H9 (cell line): ENCODE measurements around the gene MYO10. TPM values are rescaled to one million over a fixed set of nuclear protein-coding genes. Genes with fewer than 3 reads are reported as not detected.

Experiments
- DNase-seq: peaks from one replicate; pipeline ENCODE4 v3.0.0-alpha.2; 2017
- H2AFZ ChIP-seq: one replicate; pipeline ENCODE4 v1.6.1; 2013; ENCODE audit warnings: mild to moderate bottlenecking, low read length, control low read depth, moderate library complexity
- H2AK5ac ChIP-seq: 2 replicates; pipeline ENCODE4 v1.6.1; 2013; ENCODE audit warnings: low read length, control low read depth, mixed read lengths; ENCODE audit not compliant: insufficient read length
- H2BK120ac ChIP-seq: one replicate; pipeline ENCODE4 v1.6.1; 2013; ENCODE audit warnings: low read depth, mild to moderate bottlenecking, low read length, control low read depth, inconsistent platforms; ENCODE audit not compliant: poor library complexity, severe bottlenecking
- H2BK12ac ChIP-seq: 2 replicates; pipeline ENCODE4 v1.6.1; 2013; ENCODE audit warnings: low read length, control low read depth, mixed read lengths, low read depth; ENCODE audit not compliant: insufficient read length
- H2BK15ac ChIP-seq: 2 replicates; pipeline ENCODE4 v1.6.1; 2013; ENCODE audit warnings: low read depth, low read length, control low read depth
- H2BK20ac ChIP-seq: one replicate; pipeline ENCODE4 v1.6.1; 2013; ENCODE audit warnings: low read depth, mild to moderate bottlenecking, low read length, control low read depth, inconsistent platforms; ENCODE audit not compliant: poor library complexity, severe bottlenecking
- H2BK5ac ChIP-seq: 2 replicates; pipeline ENCODE4 v1.6.1; 2013; ENCODE audit warnings: low read length, control low read depth, mixed read lengths; ENCODE audit not compliant: insufficient read length
- H3K14ac ChIP-seq: 2 replicates; pipeline ENCODE4 v1.6.1; 2013; ENCODE audit warnings: low read length, control low read depth; ENCODE audit not compliant: insufficient read depth
- H3K18ac ChIP-seq: 2 replicates; pipeline ENCODE4 v1.6.1; 2013; ENCODE audit warnings: low read depth, mild to moderate bottlenecking, mixed read lengths, low read length, control low read depth; ENCODE audit not compliant: insufficient read length
- H3K23ac ChIP-seq: 2 replicates; pipeline ENCODE4 v1.6.1; 2013; ENCODE audit warnings: low read length, control low read depth, mixed read lengths, low read depth; ENCODE audit not compliant: insufficient read length
- H3K23me2 ChIP-seq: 2 replicates; pipeline ENCODE4 v1.6.1; 2013; ENCODE audit warnings: low read depth, mild to moderate bottlenecking, mixed read lengths, low read length, control low read depth; ENCODE audit not compliant: insufficient read length, poor library complexity, severe bottlenecking
- H3K27ac ChIP-seq: 2 replicates; pipeline ENCODE4 v1.5.1; 2013; ENCODE audit warnings: low read length, control low read depth, mixed read lengths, low read depth; ENCODE audit not compliant: insufficient read length
- H3K27me3 ChIP-seq: 2 replicates; pipeline ENCODE4 v1.6.1; 2013; ENCODE audit warnings: low read length, control low read depth, inconsistent platforms; ENCODE audit not compliant: insufficient read depth
- H3K4ac ChIP-seq: 2 replicates; pipeline ENCODE4 v1.6.1; 2013; ENCODE audit warnings: low read depth, mild to moderate bottlenecking, control low read depth, inconsistent platforms, low read length, moderate library complexity
- H3K4me1 ChIP-seq: 2 replicates; pipeline ENCODE4 v1.6.1; 2013; ENCODE audit warnings: low read length, control low read depth, inconsistent platforms; ENCODE audit not compliant: insufficient read depth
- H3K4me2 ChIP-seq: 2 replicates; pipeline ENCODE4 v1.6.1; 2013; ENCODE audit warnings: low read length, control low read depth, mixed read lengths; ENCODE audit not compliant: insufficient read length, insufficient read depth
- H3K56ac ChIP-seq: 2 replicates; pipeline ENCODE4 v1.6.1; 2013; ENCODE audit warnings: low read depth, mild to moderate bottlenecking, mixed read lengths, low read length, control low read depth; ENCODE audit not compliant: insufficient read length
- H3K79me1 ChIP-seq: 2 replicates; pipeline ENCODE4 v1.6.1; 2013; ENCODE audit warnings: low read depth, mild to moderate bottlenecking, moderate library complexity, low read length, control low read depth, inconsistent platforms; ENCODE audit not compliant: insufficient read depth, poor library complexity, severe bottlenecking
- H3K79me2 ChIP-seq: 2 replicates; pipeline ENCODE4 v1.6.1; 2013; ENCODE audit warnings: low read length, control low read depth, inconsistent platforms; ENCODE audit not compliant: insufficient read depth
- H3K9ac ChIP-seq: 2 replicates; pipeline ENCODE4 v1.6.1; 2013; ENCODE audit warnings: low read length, control low read depth, mixed read lengths; ENCODE audit not compliant: insufficient read length; ENCODE audit errors: extremely low read depth
- H3K9me3 ChIP-seq: one replicate; pipeline ENCODE4 v1.6.1; 2013; ENCODE audit warnings: low read depth, low read length, inconsistent platforms; ENCODE audit not compliant: control insufficient read depth
- H3T11ph ChIP-seq: one replicate; pipeline ENCODE4 v1.6.1; 2013; ENCODE audit warnings: mild to moderate bottlenecking, low read length, control low read depth, inconsistent platforms
- H4K20me1 ChIP-seq: one replicate; pipeline ENCODE4 v1.6.1; 2013; ENCODE audit not compliant: control insufficient read depth, insufficient read length, insufficient read depth
- H4K5ac ChIP-seq: 2 replicates; pipeline ENCODE4 v1.6.1; 2013; ENCODE audit warnings: low read depth, mild to moderate bottlenecking, mixed read lengths, low read length, control low read depth; ENCODE audit not compliant: insufficient read length
- H4K8ac ChIP-seq: replicated peaks from 2 replicates; pipeline ENCODE4 v1.6.1; 2013; ENCODE audit warnings: low read length, control low read depth, mixed read lengths, low read depth; ENCODE audit not compliant: insufficient read length
- H4K91ac ChIP-seq: 2 replicates; pipeline ENCODE4 v1.6.1; 2013; ENCODE audit warnings: low read depth, mild to moderate bottlenecking, moderate library complexity, mixed read lengths, low read length, control low read depth; ENCODE audit not compliant: insufficient read length
- H3K27ac Mint-ChIP-seq, 3 experiments: 2 replicates in 2 of 3; 3 replicates in 1 of 3; pipeline ENCODE4 v1.8.0; 2020 to 2021; ENCODE audit warnings: mixed read lengths in 3 of 3, mild to moderate bottlenecking in 1 of 3, moderate library complexity in 1 of 3
- H3K27me3 Mint-ChIP-seq: 2 replicates; pipeline ENCODE4 v1.8.0; 2021; ENCODE audit warnings: low read depth, mild to moderate bottlenecking, moderate library complexity, mixed read lengths
- H3K36me3 Mint-ChIP-seq, 3 experiments: 2 replicates in 2 of 3; 3 replicates in 1 of 3; pipeline ENCODE4 v1.8.0; 2020 to 2021; ENCODE audit warnings: low read depth in 3 of 3, mixed read lengths in 3 of 3; ENCODE audit not compliant: insufficient read depth in 1 of 3
- H3K4me1 Mint-ChIP-seq, 2 experiments: 2 replicates each; pipeline ENCODE4 v1.8.0; 2020; ENCODE audit warnings: mixed read lengths in 2 of 2
- H3K4me3 Mint-ChIP-seq, 2 experiments: 2 replicates in 1 of 2; 3 replicates in 1 of 2; pipeline ENCODE4 v1.8.0; 2020 to 2021; ENCODE audit warnings: mild to moderate bottlenecking in 2 of 2, mixed read lengths in 2 of 2, moderate library complexity in 1 of 2
- H3K9me3 Mint-ChIP-seq, 2 experiments: 2 replicates in 1 of 2; 3 replicates in 1 of 2; pipeline ENCODE4 v1.8.0; 2020; ENCODE audit warnings: mild to moderate bottlenecking in 2 of 2, mixed read lengths in 2 of 2, moderate library complexity in 1 of 2
- CTCF ChIP-seq: fragments of 200-600 bp; sonication (generic); conservative IDR thresholded peaks from 3 replicates; pipeline ENCODE4 v1.8.0; 2021; ENCODE audit warnings: antibody characterized with exemption, mild to moderate bottlenecking
- WGBS: extraction: QIAGEN DNeasy Blood & Tissue Kit; methylation state at CpG from one replicate; pipeline ENCODE4 v1.1.7; 2013; ENCODE audit warnings: missing lambda C conversion rate, low lambda C conversion rate, mixed read lengths; ENCODE audit not compliant: insufficient read length; ENCODE audit errors: extremely low coverage; 5-methylcytosine and 5-hydroxymethylcytosine counted together
- total RNA-seq: library from RNA; stranded (reverse); gene quantifications from 2 replicates; pipeline ENCODE4 v1.2.1, GENCODE V29; 2021

Gene MYO10
- total RNA-seq, 1 experiment from 2014 or later: 127 TPM

- Histone ChIP-seq H3K27ac (no peak overlapping the region), H3T11ph (no peak overlapping the region), H4K20me1 (no peaks in the 10 kb centered on the region), H3K14ac (no peak overlapping the region), H4K5ac (no peak overlapping the region), H2AK5ac (no peak overlapping the region), H4K8ac (no peak overlapping the region), H2BK5ac (no peak overlapping the region), H2BK12ac (no peak overlapping the region), H3K27me3 (no peaks in the 10 kb centered on the region), H2BK120ac (no peak overlapping the region), H3K9ac (no peak overlapping the region), H2AFZ (no peak overlapping the region), H3K79me2 (no peaks in the 10 kb centered on the region), H3K18ac (no peak overlapping the region), H2BK15ac (no peak overlapping the region), H3K4ac (no peak overlapping the region), H3K9me3 (no peaks in the 10 kb centered on the region), H3K23ac (no peak overlapping the region), H3K4me1 (peaks cover 1% of the 10 kb centered on the region; the same call in 1 of the 2 replicates), H3K4me2 (no peak overlapping the region), H4K91ac (no peak overlapping the region), H3K79me1 (no peaks in the 10 kb centered on the region), H3K23me2 (no peaks in the 10 kb centered on the region), H3K56ac (no peak overlapping the region), H2BK20ac (no peak overlapping the region)
- WGBS: no CpG with 5 or more reads among the region's 7 CpGs
- Mint-ChIP-seq H3K4me1 (peaks cover 29 to 34% of the 10 kb centered on the region in 2 experiments), H3K27me3 (no peaks in the 10 kb centered on the region), H3K27ac (peak overlapping the region in 2 of 3 experiments; percentile 13 to 86; a peak in 3 of 7 replicates), H3K4me3 (no peak overlapping the region), H3K9me3 (peaks cover 0 to 5% of the 10 kb centered on the region in 2 experiments; a peak in 1 of 5 replicates), H3K36me3 (peaks cover 25 to 44% (median 31%) of the 10 kb centered on the region in 3 experiments)
- no peak for DNase-seq
- TF ChIP-seq CTCF: no peak
These were observed 179.4 kb downstream of the MYO10 start for GRCh38 chr5:16756692-16757091.
